Neural progenitor cell (in vitro differentiated cells): Measurements from ENCODE around the gene FRAS1.

Experiments used
- CTCF ChIP-seq: fragments of 200-600 bp; sonication (generic); IDR thresholded peaks from 2 replicates; pipeline ENCODE4 v1.5.1; 2017; ENCODE audit warnings: antibody characterized with exemption, mild to moderate bottlenecking
- EZH2 ChIP-seq: fragments of 200-600 bp; sonication (generic); IDR thresholded peaks from 2 replicates; pipeline ENCODE4 v1.6.1; 2017; ENCODE audit warnings: antibody characterized with exemption, mild to moderate bottlenecking, moderate library complexity
- EZH2phosphoT487 ChIP-seq: fragments of 200-600 bp; sonication (generic); IDR thresholded peaks from 2 replicates; pipeline ENCODE4 v1.6.1; 2017; ENCODE audit warnings: antibody characterized with exemption

- no peak for TF ChIP-seq EZH2
- no peak for TF ChIP-seq CTCF
- TF ChIP-seq EZH2phosphoT487: no peak
Measured at GRCh38 chr4:78570117-78570516, 513.0 kb downstream of the FRAS1 start.
